BLaER1 treated with 17β-estradiol and CSF1 and Interleukin-3, amounts not matched to agents 10 nM and 100 nM (cell line): Measurements from ENCODE around the gene EBP.
"Not testable (repeated sequence)": the region's sequence is repeated elsewhere in the genome, so short reads cannot be mapped to it uniquely, and the experiment has no call there.

Experiments
- H3K27ac ChIP-seq, 11 experiments: shearing (Covaris generic); formaldehyde crosslinking; 2 replicates each; pipeline ENCODE4 v1.8.1; 2022
- H3K27me3 ChIP-seq, 11 experiments: shearing (Covaris generic); formaldehyde crosslinking; 2 replicates each; pipeline ENCODE4 v1.8.1; 2022
- H3K36me3 ChIP-seq, 11 experiments: shearing (Covaris generic); formaldehyde crosslinking; 2 replicates each; pipeline ENCODE4 v1.8.1; 2022
- H3K4me1 ChIP-seq, 10 experiments: shearing (Covaris generic); formaldehyde crosslinking; 2 replicates each; pipeline ENCODE4 v1.8.1; 2022
- H3K4me2 ChIP-seq, 11 experiments: shearing (Covaris generic); formaldehyde crosslinking; 2 replicates each; pipeline ENCODE4 v1.8.1; 2022
- H3K4me3 ChIP-seq, 10 experiments: shearing (Covaris generic); formaldehyde crosslinking; 2 replicates each; pipeline ENCODE4 v1.8.1; 2022
- H3K9ac ChIP-seq, 11 experiments: shearing (Covaris generic); formaldehyde crosslinking; 2 replicates each; pipeline ENCODE4 v1.8.1; 2022
- H3K9me3 ChIP-seq, 11 experiments: shearing (Covaris generic); formaldehyde crosslinking; replicated peaks in 1 of 11; 2 replicates each; pipeline ENCODE4 v1.8.1; 2022
- H4K20me1 ChIP-seq, 11 experiments: shearing (Covaris generic); formaldehyde crosslinking; 2 replicates each; pipeline ENCODE4 v1.8.1; 2022
- Cebpa-rat ChIP-seq, 11 experiments: shearing (Covaris generic); IDR thresholded peaks; 2 replicates each; pipeline ENCODE4 v1.8.1; 2022

Gene EBP

GRCh38 chrX:48520455-48520854, 1.2 kb upstream of the EBP start:
- H3K4me1 ChIP-seq, result peaks cover 17 to 40% (median 30%) of the 10 kb centered on the region in 10 experiments
- H3K9me3 ChIP-seq, result no peaks in the 10 kb centered on the region; a peak in 1 of 22 replicates
- no peak overlapping the region for H3K27ac ChIP-seq
- H3K27me3 ChIP-seq, result peaks cover 8 to 47% (median 30%) of the 10 kb centered on the region in 11 experiments; a peak in 20 of 22 replicates
- H3K9ac ChIP-seq, result no peak overlapping the region
- H4K20me1 ChIP-seq, result no peaks in the 10 kb centered on the region; a peak in 2 of 22 replicates
- H3K36me3 ChIP-seq, result peaks cover 0 to 16% (median 10%) of the 10 kb centered on the region in 11 experiments; a peak in 10 of 22 replicates
- H3K4me3 ChIP-seq, result no peak overlapping the region
- TF ChIP-seq Cebpa-rat (IDR thresholded peaks at IDR 0.05), result no peak
- H3K4me2 ChIP-seq, result peak overlapping the region in 9 of 11 experiments; percentile 45 to 85 (median 76); a peak in 17 of 22 replicates

- H3K4me3 ChIP-seq, result peak overlapping the region; percentile 57 to 78 (median 70)
- no peaks in the 10 kb centered on the region; a peak in 2 of 22 replicates for H4K20me1 ChIP-seq
- H3K27ac ChIP-seq, result peak overlapping the region in 9 of 11 experiments; percentile 45 to 83 (median 74); a peak in 15 of 22 replicates
- TF ChIP-seq Cebpa-rat (IDR thresholded peaks at IDR 0.05), result no peak
- no peaks in the 10 kb centered on the region; a peak in 1 of 22 replicates for H3K9me3 ChIP-seq
- peak overlapping the region; percentile 38 to 85 (median 76) for H3K4me2 ChIP-seq
- H3K4me1 ChIP-seq, result peaks cover 17 to 40% (median 31%) of the 10 kb centered on the region in 10 experiments
- H3K9ac ChIP-seq, result peak overlapping the region in 9 of 11 experiments; percentile 26 to 85 (median 82); a peak in 15 of 22 replicates
- peaks cover 8 to 44% (median 31%) of the 10 kb centered on the region in 11 experiments; a peak in 19 of 22 replicates for H3K27me3 ChIP-seq
- H3K36me3 ChIP-seq, result peaks cover 0 to 21% (median 10%) of the 10 kb centered on the region in 11 experiments; a peak in 10 of 22 replicates
Measured at GRCh38 chrX:48520976-48521352, 644 bp upstream of the EBP start.

GRCh38 chrX:48522291-48522690, 683 bp downstream of the EBP start:
- peaks cover 0 to 9% (median 0%) of the 10 kb centered on the region in 11 experiments; a peak in 1 of 22 replicates for H4K20me1 ChIP-seq
- H3K4me2 ChIP-seq, result peak overlapping the region; percentile 67 to 85 (median 78)
- peaks cover 6 to 46% (median 33%) of the 10 kb centered on the region in 11 experiments; a peak in 18 of 22 replicates for H3K27me3 ChIP-seq
- TF ChIP-seq Cebpa-rat (IDR thresholded peaks at IDR 0.05), result no peak
- peaks cover 9 to 32% (median 17%) of the 10 kb centered on the region in 11 experiments; a peak in 20 of 22 replicates for H3K36me3 ChIP-seq
- peak overlapping the region in 10 of 11 experiments; percentile 52 to 83 (median 74); a peak in 20 of 22 replicates for H3K27ac ChIP-seq
- H3K4me1 ChIP-seq, result peaks cover 17 to 40% (median 31%) of the 10 kb centered on the region in 10 experiments
- H3K4me3 ChIP-seq, result peak overlapping the region; percentile 57 to 78 (median 70)
- H3K9me3 ChIP-seq, result no peaks in the 10 kb centered on the region; a peak in 1 of 22 replicates
- H3K9ac ChIP-seq, result peak overlapping the region; percentile 74 to 85 (median 82)

GRCh38 chrX:48523682-48524081, 2.1 kb downstream of the EBP start:
- Histone ChIP-seq H4K20me1 (peaks cover 0 to 9% (median 0%) of the 10 kb centered on the region in 11 experiments; a peak in 1 of 22 replicates), H3K27me3 (peaks cover 16 to 57% (median 45%) of the 10 kb centered on the region in 11 experiments; a peak in 20 of 22 replicates), H3K4me2 (peak overlapping the region; percentile 28 to 79 (median 67); a peak in 19 of 22 replicates), H3K9me3 (no peaks in the 10 kb centered on the region; a peak in 1 of 22 replicates), H3K27ac (peak overlapping the region in 1 of 11 experiments; percentile 35; a peak in 1 of 22 replicates), H3K4me3 (peak overlapping the region in 1 of 10 experiments; percentile 31; a peak in 1 of 20 replicates), H3K4me1 (peaks cover 17 to 40% (median 31%) of the 10 kb centered on the region in 10 experiments), H3K9ac (no peak overlapping the region), H3K36me3 (peaks cover 19 to 46% (median 31%) of the 10 kb centered on the region in 11 experiments)
- no peak for TF ChIP-seq Cebpa-rat (IDR thresholded peaks at IDR 0.05)

GRCh38 chrX:48525853-48526252, 4.2 kb downstream of the EBP start:
- Histone ChIP-seq H3K36me3 (peaks cover 19 to 60% (median 32%) of the 10 kb centered on the region in 11 experiments), H3K4me1 (peaks cover 10 to 26% (median 21%) of the 10 kb centered on the region in 10 experiments), H3K27me3 (peaks cover 27 to 57% (median 50%) of the 10 kb centered on the region in 11 experiments; a peak in 21 of 22 replicates)
- not testable (repeated sequence) for H3K27ac ChIP-seq, H3K9me3 ChIP-seq, H3K4me2 ChIP-seq, H3K9ac ChIP-seq, H3K4me3 ChIP-seq, H4K20me1 ChIP-seq

- peaks cover 0 to 9% (median 0%) of the 10 kb centered on the region in 11 experiments; a peak in 1 of 22 replicates for H4K20me1 ChIP-seq
- no peak overlapping the region for H3K9ac ChIP-seq
- H3K9me3 ChIP-seq, result peaks cover 0 to 7% (median 0%) of the 10 kb centered on the region in 11 experiments; a peak in 2 of 22 replicates
- peaks cover 19 to 46% (median 28%) of the 10 kb centered on the region in 11 experiments for H3K36me3 ChIP-seq
- peak overlapping the region in 3 of 11 experiments; percentile 62 to 79 (median 71); a peak in 5 of 22 replicates for H3K27ac ChIP-seq
- peaks cover 48 to 94% (median 72%) of the 10 kb centered on the region in 11 experiments; a peak in 21 of 22 replicates for H3K27me3 ChIP-seq
- no peak for TF ChIP-seq Cebpa-rat (IDR thresholded peaks at IDR 0.05)
- no peak overlapping the region for H3K4me3 ChIP-seq
- peak overlapping the region in 1 of 11 experiments; percentile 52; a peak in 1 of 22 replicates for H3K4me2 ChIP-seq
- peaks cover 0 to 25% (median 6%) of the 10 kb centered on the region in 10 experiments; a peak in 6 of 20 replicates for H3K4me1 ChIP-seq
Measured at GRCh38 chrX:48530736-48531135, 9.1 kb downstream of the EBP start.

GRCh38 chrX:48531358-48531959, 9.9 kb downstream of the EBP start:
- peak overlapping the region in 1 of 11 experiments; percentile 45; a peak in 3 of 22 replicates for H3K9ac ChIP-seq

GRCh38 chrX:48532161-48532560, 10.6 kb downstream of the EBP start:
- Histone ChIP-seq H3K4me3 (no peak overlapping the region), H3K9me3 (peaks cover 0 to 7% (median 0%) of the 10 kb centered on the region in 11 experiments; a peak in 2 of 22 replicates), H3K4me1 (peaks cover 0 to 27% (median 6%) of the 10 kb centered on the region in 10 experiments; a peak in 6 of 20 replicates), H3K9ac (no peak overlapping the region), H3K27me3 (peaks cover 48 to 93% (median 68%) of the 10 kb centered on the region in 11 experiments; a peak in 21 of 22 replicates), H3K27ac (peak overlapping the region in 5 of 11 experiments; percentile 46 to 79 (median 62); a peak in 6 of 22 replicates), H3K36me3 (peaks cover 11 to 33% (median 19%) of the 10 kb centered on the region in 11 experiments), H4K20me1 (peaks cover 0 to 2% (median 0%) of the 10 kb centered on the region in 11 experiments; a peak in 1 of 22 replicates), H3K4me2 (peak overlapping the region in 3 of 11 experiments; percentile 1 to 52 (median 5); a peak in 3 of 22 replicates)
- TF ChIP-seq Cebpa-rat (IDR thresholded peaks at IDR 0.05), result no peak

More at GRCh38 chrX:48531358-48531959, 9.9 kb downstream of the EBP start:
- Histone ChIP-seq H3K9me3 (peaks cover 0 to 7% (median 0%) of the 10 kb centered on the region in 11 experiments; a peak in 2 of 22 replicates), H3K4me3 (no peak overlapping the region), H3K4me2 (peak overlapping the region in 3 of 11 experiments; percentile 4 to 52 (median 25); a peak in 4 of 22 replicates), H4K20me1 (peaks cover 0 to 7% (median 0%) of the 10 kb centered on the region in 11 experiments; a peak in 1 of 22 replicates), H3K27ac (peak overlapping the region in 6 of 11 experiments; percentile 4 to 79 (median 61); a peak in 10 of 22 replicates), H3K36me3 (peaks cover 18 to 40% (median 26%) of the 10 kb centered on the region in 11 experiments), H3K4me1 (peaks cover 0 to 27% (median 6%) of the 10 kb centered on the region in 10 experiments; a peak in 6 of 20 replicates), H3K27me3 (peaks cover 48 to 94% (median 73%) of the 10 kb centered on the region in 11 experiments; a peak in 21 of 22 replicates)
- TF ChIP-seq Cebpa-rat (IDR thresholded peaks at IDR 0.05), result no peak
